ENCODE measurements around the gene IPCEF1.

IPCEF1 gene

GRCh38 chr6:154373971-154374370, 17.4 kb upstream of the IPCEF1 start:
- DNase-seq: no peak

DNA sequence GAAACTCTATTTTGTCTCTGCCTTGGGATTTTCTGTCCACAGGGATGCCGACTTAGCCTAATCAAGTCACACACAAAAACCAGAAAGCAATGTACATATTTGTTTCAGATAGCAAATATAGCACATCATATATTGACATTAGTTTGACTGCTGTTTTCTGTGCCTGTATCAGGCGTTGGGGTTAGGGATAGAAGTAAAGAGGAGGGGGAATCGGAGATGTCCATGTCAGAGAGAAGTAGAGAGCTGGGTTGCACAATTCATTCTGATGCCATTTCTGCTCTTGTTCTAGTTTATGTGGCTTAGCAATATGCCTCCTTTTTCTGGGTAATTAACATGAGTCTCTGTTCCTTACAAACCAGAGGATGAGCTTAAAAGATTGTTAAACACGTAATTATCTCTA, 14.7 kb upstream of the IPCEF1 start:
- no peak for DNase-seq

GRCh38 chr6:154370545-154370944, 13.9 kb upstream of the IPCEF1 start:
- DNase-seq: peak in 21 of 51 donors; percentile 5 to 59 (median 16)

DNA sequence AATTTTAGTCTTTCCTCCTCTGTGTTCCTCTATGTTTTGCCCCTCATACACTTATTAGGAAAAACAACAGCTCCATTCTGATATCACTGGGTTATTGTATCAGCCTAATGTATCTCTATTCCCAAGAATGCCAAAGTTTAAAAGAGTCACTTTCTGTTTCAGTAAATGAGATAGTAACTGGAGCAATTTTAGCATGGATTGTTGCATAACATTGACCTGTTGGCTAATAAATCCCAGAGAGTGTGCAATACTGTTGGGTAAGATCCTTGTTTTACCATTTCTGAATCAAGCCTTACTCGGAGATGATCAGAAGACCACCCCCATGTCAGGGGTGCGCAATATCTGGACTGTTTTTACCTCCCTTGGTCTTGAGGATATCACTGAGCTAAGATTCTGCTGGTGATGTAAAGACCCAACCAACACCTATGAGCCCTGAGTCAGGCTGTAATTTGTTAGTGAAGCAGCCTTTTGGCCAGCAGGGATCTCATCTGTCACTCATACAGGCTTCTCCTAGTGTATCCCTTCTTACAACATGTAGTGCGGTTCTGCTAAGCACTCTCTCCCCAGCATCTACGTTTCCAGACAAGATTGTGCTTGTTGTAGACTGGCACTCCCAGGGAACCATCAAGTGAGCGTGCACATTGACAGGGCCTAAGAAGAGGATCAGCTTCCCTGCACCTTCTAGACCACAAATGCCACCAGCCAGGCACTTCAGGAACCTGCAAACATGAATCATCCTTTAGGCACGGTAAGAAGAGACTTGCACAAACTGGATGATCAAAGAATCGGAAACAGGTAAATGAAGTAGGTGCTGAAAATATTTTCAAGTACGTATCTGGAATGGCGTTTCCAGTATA, 11.5 kb upstream of the IPCEF1 start:
- DNase-seq: no peak

- DNase-seq: no peak
Measured at GRCh38 chr6:154367336-154367735, 10.7 kb upstream of the IPCEF1 start.

- DNase-seq: no peak
Measured at GRCh38 chr6:154363821-154364220, 7.2 kb upstream of the IPCEF1 start.

- DNase-seq: no peak
Measured at GRCh38 chr6:154361476-154361875, 4.9 kb upstream of the IPCEF1 start.

- DNase-seq: no peak
Measured at GRCh38 chr6:154360476-154360875, 3.9 kb upstream of the IPCEF1 start.

GRCh38 chr6:154359679-154360078, 3.1 kb upstream of the IPCEF1 start:
- DNase-seq: no peak

DNA sequence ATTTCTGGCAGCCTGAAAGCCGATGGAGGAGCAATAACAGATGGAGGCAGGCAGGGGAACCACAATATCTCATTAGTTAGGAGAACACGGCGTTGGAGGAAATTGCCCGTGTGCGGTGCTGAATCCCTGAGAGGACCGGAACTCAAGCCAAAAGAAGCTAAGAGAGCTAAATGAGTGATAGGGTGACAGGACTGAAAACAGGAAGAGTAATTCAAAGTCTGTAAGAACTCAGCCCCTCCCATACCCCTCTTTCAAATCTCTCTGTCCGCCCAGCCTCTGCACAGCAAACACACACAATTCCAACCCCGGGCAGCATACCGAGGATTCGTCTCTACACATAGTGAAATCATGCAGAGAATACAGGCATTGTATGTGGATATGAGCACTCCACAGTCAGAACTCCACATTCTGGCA, 2.6 kb upstream of the IPCEF1 start:
- DNase-seq: peak in 1 of 51 donors; percentile 29

DNA sequence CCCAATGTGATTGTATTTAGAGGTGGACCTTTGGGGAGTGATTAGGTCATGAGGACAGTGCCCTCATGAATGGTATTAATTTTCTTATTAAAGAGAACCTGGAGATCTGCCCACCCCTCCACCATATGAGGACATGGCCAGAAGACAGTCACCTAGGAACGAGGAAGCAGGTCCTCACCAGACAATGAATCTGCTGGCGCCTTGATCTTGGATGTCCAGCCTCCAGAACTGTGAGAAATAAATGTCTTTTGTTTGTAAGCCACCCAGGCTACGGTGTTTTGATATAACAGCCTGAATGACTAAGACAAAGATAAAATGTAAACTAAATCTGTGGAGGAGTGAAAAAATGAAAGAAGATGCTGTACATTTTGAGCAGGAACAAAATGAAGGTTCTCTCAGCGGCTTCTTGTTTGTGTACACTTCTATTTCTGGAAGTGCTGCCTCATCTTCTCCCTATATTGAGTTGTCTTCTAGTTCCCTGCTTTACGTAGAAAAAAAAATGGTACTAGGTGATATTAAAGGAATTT, 1.5 kb upstream of the IPCEF1 start:
- DNase-seq: no peak

GRCh38 chr6:154356113-154356512, 490 bp downstream of the IPCEF1 start:
- no peak for DNase-seq

DNA sequence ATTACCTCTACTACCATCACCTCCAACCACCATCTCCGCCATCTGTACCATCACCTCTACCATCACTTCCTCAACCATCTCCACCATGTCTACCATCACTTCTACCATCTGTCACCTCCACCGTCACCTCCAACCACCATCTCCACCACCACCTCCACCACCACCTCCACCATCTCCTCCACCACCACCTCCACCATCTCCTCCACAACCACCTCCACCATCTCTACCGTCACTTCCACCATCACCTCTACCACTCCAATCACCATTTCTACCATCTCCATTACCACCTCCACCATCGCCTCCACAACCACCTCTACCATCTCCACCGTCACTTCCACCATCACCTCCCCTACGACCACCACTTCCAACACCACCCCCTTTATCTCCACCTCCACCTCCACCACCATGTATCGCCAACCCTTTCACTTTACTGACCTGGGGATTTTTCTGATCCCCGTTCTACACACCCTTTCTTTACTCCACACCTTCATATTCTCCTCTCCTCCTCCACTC, 2.3 kb downstream of the IPCEF1 start:
- DNase-seq: no peak

- no peak for DNase-seq
Measured at GRCh38 chr6:154353626-154354025, 3.0 kb downstream of the IPCEF1 start.

- peak in 1 of 51 donors; percentile 5 for DNase-seq
Measured at GRCh38 chr6:154352898-154353585, 3.6 kb downstream of the IPCEF1 start.

DNA sequence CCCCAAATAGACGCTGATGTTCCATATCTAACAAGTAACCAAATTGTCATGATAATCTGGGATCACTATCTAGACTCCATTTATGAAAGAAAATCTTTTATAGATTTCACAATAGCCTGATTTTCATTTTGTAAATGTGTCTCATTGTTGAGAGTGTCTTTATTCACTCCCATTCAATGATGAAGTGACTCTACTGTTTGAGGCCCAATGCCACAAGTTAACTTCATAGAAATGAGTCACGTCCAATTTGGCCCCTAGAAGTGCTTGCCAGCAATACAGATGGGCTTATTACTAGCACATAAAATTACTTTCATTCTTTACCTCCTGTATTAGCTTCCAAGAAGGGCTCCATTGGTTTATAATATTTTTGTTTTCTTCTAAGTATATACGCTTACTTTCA, 6.3 kb downstream of the IPCEF1 start:
- DNase-seq: peak in 1 of 51 donors; percentile 32

DNA sequence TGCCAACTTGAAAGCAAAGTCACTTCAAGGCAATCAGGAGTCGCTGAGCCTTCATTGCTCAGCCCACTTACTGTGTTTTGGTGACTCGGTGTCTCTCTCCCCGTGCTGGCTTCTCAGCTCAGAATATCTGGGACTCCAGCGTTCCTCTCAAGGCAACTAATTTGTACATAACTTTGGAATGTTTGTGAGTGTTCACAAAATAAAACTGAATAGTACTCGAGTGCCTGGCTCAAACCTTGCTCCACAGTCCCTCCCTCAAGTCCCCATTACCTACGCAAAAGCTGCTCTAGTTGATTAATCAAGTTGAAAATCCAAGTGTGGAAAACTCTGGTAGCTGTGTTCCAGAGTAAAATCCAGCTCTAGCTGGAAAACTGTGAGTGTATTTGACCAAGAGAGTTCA, 8.6 kb downstream of the IPCEF1 start:
- DNase-seq: no peak

DNA sequence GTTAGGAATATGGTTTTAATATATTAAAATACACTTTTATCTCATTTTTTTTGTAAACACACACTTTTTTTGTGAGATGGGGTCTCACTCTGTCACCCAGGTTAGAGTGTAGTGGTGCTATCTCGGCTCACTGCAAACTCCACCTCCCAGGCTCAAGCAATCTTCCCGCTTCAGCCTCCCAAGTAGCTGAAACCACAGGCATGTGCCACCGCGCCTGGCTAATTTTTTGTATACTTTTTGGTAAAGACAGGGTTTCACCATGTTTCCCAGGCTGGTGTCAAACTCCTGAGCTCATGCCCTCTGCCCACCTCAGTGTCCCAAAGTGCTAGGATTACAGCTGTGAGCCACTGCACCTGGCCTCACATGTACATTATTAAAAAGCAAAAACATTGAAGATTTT, 10.8 kb downstream of the IPCEF1 start:
- DNase-seq: no peak

DNA sequence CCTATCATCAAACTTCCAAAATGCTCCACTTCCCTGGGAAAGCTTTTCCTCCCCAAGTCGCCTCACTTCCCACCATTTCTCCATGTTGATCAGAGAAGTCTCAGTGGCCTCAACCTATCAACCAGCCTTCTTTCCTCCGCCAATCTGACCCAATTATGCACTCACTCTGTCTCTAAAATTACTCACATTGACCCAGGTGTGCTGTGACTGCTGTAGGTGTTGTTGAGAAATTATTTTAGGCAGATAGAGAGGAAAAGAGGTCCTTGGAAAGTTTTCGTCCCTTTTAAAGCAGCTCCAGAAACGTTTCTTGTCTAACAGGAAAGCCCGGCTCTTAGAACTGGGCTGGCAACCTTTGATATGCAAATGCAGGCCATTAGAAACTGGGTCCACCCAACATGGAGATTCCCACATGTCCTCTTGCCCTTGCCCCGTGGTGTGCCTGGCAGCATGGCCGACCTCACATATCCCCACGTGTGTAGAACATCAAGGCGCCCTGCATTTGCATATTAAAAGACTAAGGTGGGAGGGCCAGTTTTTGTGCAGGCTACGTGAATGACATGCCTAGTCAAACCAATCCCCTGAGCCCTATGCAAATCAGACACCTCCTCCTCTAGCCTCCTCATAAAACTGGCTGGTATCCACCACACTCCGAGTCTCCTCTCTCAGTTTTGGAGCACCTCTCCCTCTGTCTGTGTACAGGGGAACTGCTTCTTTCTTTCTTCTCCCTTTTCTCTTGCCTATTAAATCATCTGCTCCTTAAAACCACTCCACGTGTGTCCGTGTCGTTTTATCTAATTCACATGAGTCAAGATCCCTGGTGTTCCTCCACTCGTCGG, 12.9 kb downstream of the IPCEF1 start:
- DNase-seq: no peak

DNA sequence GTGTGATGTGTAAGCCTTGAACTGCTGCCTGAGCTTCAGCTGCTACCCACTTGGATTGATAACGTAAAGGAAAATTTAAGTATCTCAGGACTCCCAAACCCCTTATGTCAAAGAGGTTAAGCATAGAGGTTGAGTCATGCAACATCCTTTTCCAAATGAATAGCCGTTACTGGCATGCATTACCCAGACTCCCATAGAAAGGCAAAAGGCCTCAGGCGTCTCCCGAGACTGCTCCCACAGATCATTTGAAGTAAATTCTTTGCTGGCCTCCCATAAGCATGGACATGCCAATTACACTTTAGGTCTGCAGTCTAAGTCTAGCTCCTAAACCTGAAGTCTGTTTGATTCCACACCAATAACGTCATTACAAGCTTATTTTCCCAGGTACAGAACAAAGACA, 14.7 kb downstream of the IPCEF1 start:
- DNase-seq: no peak

GRCh38 chr6:154341336-154341735, 15.3 kb downstream of the IPCEF1 start:
- DNase-seq: no peak

Measured in hypothalamus (tissue), 51 donors.